Endodermal cell (in vitro differentiated cells): Measurements from ENCODE around the gene SIN3A. TPM values are rescaled to one million over a fixed set of nuclear protein-coding genes. Genes with fewer than 3 reads are reported as not detected.

ENCODE experiments used
- DNase-seq: peaks from one replicate; pipeline ENCODE4 v3.0.0-alpha.2; 2017
- H3K27ac ChIP-seq: 2 replicates; pipeline ENCODE4 v1.5.1; 2013; ENCODE audit warnings: mild to moderate bottlenecking, low read depth, low read length, moderate library complexity
- H3K27me3 ChIP-seq: 2 replicates; pipeline ENCODE4 v1.6.1; 2013; ENCODE audit warnings: mild to moderate bottlenecking, low read length, moderate library complexity; ENCODE audit not compliant: insufficient read depth, control insufficient read depth, poor library complexity, severe bottlenecking
- H3K36me3 ChIP-seq: 2 replicates; pipeline ENCODE4 v1.7.0; 2013; ENCODE audit warnings: mild to moderate bottlenecking, low read length, moderate library complexity; ENCODE audit not compliant: control insufficient read depth, insufficient read depth
- H3K4me1 ChIP-seq: one replicate; pipeline ENCODE4 v1.7.0; 2013; ENCODE audit warnings: low read length; ENCODE audit not compliant: control insufficient read depth, insufficient read depth
- H3K4me3 ChIP-seq: 2 replicates; pipeline ENCODE4 v1.5.1; 2013; ENCODE audit warnings: mild to moderate bottlenecking, low read length, moderate library complexity
- H3K9ac ChIP-seq: 2 replicates; pipeline ENCODE4 v1.6.1; 2013; ENCODE audit warnings: mild to moderate bottlenecking, low read length, moderate library complexity; ENCODE audit not compliant: poor library complexity, severe bottlenecking; ENCODE audit errors: extremely low read depth
- H3K9me3 ChIP-seq: 2 replicates; pipeline ENCODE4 v1.6.1; 2013; ENCODE audit warnings: mild to moderate bottlenecking, low read length, moderate library complexity; ENCODE audit not compliant: control insufficient read depth
- H3K27ac Mint-ChIP-seq: 2 replicates; pipeline ENCODE4 v1.8.0; 2020; ENCODE audit warnings: mixed read lengths
- H3K27me3 Mint-ChIP-seq: 2 replicates; pipeline ENCODE4 v1.8.0; 2021; ENCODE audit warnings: mild to moderate bottlenecking, mixed read lengths; ENCODE audit not compliant: insufficient read depth
- H3K36me3 Mint-ChIP-seq: 2 replicates; pipeline ENCODE4 v1.8.0; 2020; ENCODE audit warnings: low read depth, mixed read lengths
- H3K4me1 Mint-ChIP-seq: 2 replicates; pipeline ENCODE4 v1.8.0; 2020; ENCODE audit warnings: mixed read lengths
- H3K4me3 Mint-ChIP-seq: 2 replicates; pipeline ENCODE4 v1.8.0; 2020; ENCODE audit warnings: mild to moderate bottlenecking, moderate library complexity, mixed read lengths
- H3K9me3 Mint-ChIP-seq: 2 replicates; pipeline ENCODE4 v1.8.0; 2020; ENCODE audit warnings: mild to moderate bottlenecking, mixed read lengths
- WGBS, 2 experiments: methylation state at CpG; one replicate each; pipeline versions ENCODE4 v1.1.5 to v1.1.7; 2013; ENCODE audit warnings: missing lambda C conversion rate in 2 of 2, mixed read lengths in 1 of 2; ENCODE audit not compliant: insufficient coverage in 1 of 2, insufficient read length in 1 of 2; 5-methylcytosine and 5-hydroxymethylcytosine counted together
- total RNA-seq, 2 donors: library from RNA; stranded (reverse); fragmentation: NEBNext Ultra II Directional in 1 of 2; extraction: Animal tissue kit (Norgen Biotek cat#: 25700) in 1 of 2; gene quantifications; 2 replicates in 1 of 2; 3 replicates in 1 of 2; pipeline ENCODE4 v1.2.1, GENCODE V29; 2021
- TF ChIP-seq, protein P1 (sequence below): fragments of 200-600 bp; sonication (generic); conservative IDR thresholded peaks from 2 replicates; pipeline ENCODE4 v1.5.0; 2021; ENCODE audit warnings: antibody characterized with exemption, mild to moderate bottlenecking

SIN3A gene
- total RNA-seq, 2 donors from 2014 or later = 119 to 123 TPM

GRCh38 chr15:75437721-75438120 is 13.8 kb downstream of the SIN3A start:
- TF ChIP-seq, protein P1, sequence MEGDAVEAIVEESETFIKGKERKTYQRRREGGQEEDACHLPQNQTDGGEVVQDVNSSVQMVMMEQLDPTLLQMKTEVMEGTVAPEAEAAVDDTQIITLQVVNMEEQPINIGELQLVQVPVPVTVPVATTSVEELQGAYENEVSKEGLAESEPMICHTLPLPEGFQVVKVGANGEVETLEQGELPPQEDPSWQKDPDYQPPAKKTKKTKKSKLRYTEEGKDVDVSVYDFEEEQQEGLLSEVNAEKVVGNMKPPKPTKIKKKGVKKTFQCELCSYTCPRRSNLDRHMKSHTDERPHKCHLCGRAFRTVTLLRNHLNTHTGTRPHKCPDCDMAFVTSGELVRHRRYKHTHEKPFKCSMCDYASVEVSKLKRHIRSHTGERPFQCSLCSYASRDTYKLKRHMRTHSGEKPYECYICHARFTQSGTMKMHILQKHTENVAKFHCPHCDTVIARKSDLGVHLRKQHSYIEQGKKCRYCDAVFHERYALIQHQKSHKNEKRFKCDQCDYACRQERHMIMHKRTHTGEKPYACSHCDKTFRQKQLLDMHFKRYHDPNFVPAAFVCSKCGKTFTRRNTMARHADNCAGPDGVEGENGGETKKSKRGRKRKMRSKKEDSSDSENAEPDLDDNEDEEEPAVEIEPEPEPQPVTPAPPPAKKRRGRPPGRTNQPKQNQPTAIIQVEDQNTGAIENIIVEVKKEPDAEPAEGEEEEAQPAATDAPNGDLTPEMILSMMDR = no peak

GRCh38 chr15:75436881-75437280 is 14.6 kb downstream of the SIN3A start:
- TF ChIP-seq, protein P1 = no peak
- H3K4me1 ChIP-seq = no peaks in the 10 kb centered on the region
- H3K4me3 ChIP-seq = no peak overlapping the region
- no peak overlapping the region for H3K9ac ChIP-seq
- Mint-ChIP-seq H3K27me3 (no peaks in the 10 kb centered on the region), H3K27ac (peak overlapping the region; percentile 52), H3K36me3 (peaks cover 53% of the 10 kb centered on the region), H3K4me3 (no peak overlapping the region), H3K4me1 (peaks cover 3% of the 10 kb centered on the region), H3K9me3 (no peaks in the 10 kb centered on the region)
- no peaks in the 10 kb centered on the region for H3K9me3 ChIP-seq
- H3K27ac ChIP-seq = no peak overlapping the region
- DNase-seq = no peak
- no peaks in the 10 kb centered on the region for H3K27me3 ChIP-seq
- H3K36me3 ChIP-seq = peaks cover 29% of the 10 kb centered on the region
- 91 to 94% methylated on average over 5 of the region's 5 CpGs for WGBS, 2 experiments

More at GRCh38 chr15:75437721-75438120, 13.8 kb downstream of the SIN3A start:
- Mint-ChIP-seq H3K4me3 (no peak overlapping the region), H3K4me1 (no peaks in the 10 kb centered on the region), H3K36me3 (peaks cover 60% of the 10 kb centered on the region), H3K27me3 (no peaks in the 10 kb centered on the region), H3K27ac (no peak overlapping the region), H3K9me3 (no peaks in the 10 kb centered on the region)
- Histone ChIP-seq H3K9me3 (no peaks in the 10 kb centered on the region), H3K4me3 (no peak overlapping the region), H3K36me3 (peaks cover 33% of the 10 kb centered on the region), H3K27me3 (no peaks in the 10 kb centered on the region), H3K4me1 (no peaks in the 10 kb centered on the region), H3K27ac (no peak overlapping the region), H3K9ac (no peak overlapping the region)
- DNase-seq = peak; percentile 13
- WGBS, 2 experiments = 93 to 99% methylated on average over 4 of the region's 4 CpGs

GRCh38 chr15:75431682-75432081 is 19.8 kb downstream of the SIN3A start:
- H3K36me3 ChIP-seq = peaks cover 52% of the 10 kb centered on the region
- H3K27me3 ChIP-seq = no peaks in the 10 kb centered on the region
- Mint-ChIP-seq H3K36me3 (peaks cover 55% of the 10 kb centered on the region), H3K27ac (peak overlapping the region; percentile 76), H3K4me1 (peaks cover 10% of the 10 kb centered on the region), H3K9me3 (no peaks in the 10 kb centered on the region), H3K4me3 (no peak overlapping the region), H3K27me3 (no peaks in the 10 kb centered on the region)
- no peaks in the 10 kb centered on the region for H3K4me1 ChIP-seq
- H3K27ac ChIP-seq = no peak overlapping the region
- TF ChIP-seq, protein P1 = no peak
- no peaks in the 10 kb centered on the region for H3K9me3 ChIP-seq
- H3K9ac ChIP-seq = no peak overlapping the region
- no peak for DNase-seq
- 88% methylated on average over 1 of the region's 1 CpG for WGBS, 2 experiments
- H3K4me3 ChIP-seq = no peak overlapping the region
